OCI-LY3 (cell line): ENCODE measurements around the gene CYP2C8.

ENCODE experiments used
- CTCF ChIP-seq: fragments of 200-600, 300-600 bp; sonication (generic); IDR thresholded peaks from 2 replicates; pipeline ENCODE4 v1.5.1; 2014; ENCODE audit warnings: antibody characterized with exemption, low read length, low read depth
- EZH2phosphoT487 ChIP-seq: fragments of 200-600 bp; shearing (Covaris generic); IDR thresholded peaks from 2 replicates; pipeline ENCODE4 v1.6.1; 2018; ENCODE audit warnings: antibody characterized with exemption, mixed run types, low read depth

DNA sequence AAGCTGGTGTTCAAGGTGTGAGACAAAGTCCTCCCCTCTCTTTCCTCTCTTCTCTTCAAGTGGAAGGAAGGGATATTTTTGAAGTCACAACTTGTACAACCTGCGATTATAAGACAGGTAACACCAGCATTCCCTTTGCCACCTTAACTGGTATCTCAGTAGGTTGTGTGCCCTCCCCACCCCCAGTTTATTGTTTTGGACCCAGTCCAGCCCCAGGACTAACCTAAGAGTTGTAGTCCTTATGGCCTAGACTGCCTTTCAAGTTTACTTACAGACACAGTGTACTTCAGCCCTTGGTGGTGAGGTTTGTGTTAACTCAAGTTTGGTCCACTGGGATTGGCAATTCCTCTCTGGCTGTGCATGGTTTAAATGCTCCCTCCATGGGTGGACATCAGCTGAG, 26.8 kb upstream of the CYP2C8 start:
- TF ChIP-seq EZH2phosphoT487 (no peak), CTCF (no peak)
